ENCODE results near the gene VASH2.

VASH2 gene

GRCh38 chr1:212942679-212943392 lies 7.5 kb upstream of the VASH2 start:
- no peak for TF ChIP-seq POLR2A (IDR thresholded peaks at IDR 0.05; ENCODE audit: low read depth, low read length)
- DNase-seq (ENCODE audit: insufficient read length, low spot score) (no peak), FAIRE-seq (no peak)

DNA sequence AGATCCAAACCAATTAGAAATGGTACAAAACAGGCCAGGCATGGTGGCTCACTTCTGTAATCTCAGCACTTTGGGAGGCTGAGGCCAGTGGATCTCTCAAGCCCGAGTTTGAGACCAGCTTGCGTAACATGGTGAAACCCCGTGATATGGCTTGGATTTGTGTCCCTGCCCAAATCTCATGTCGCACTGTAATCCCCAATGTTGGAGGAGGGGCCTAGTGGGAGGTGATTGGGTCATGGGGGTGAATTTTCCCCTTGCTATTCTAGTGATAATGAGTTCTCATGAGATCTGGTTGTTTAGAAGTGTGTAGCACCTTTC lies 7.0 kb upstream of the VASH2 start:
- FAIRE-seq: no peak
- TF ChIP-seq POLR2A (IDR thresholded peaks at IDR 0.05; ENCODE audit: low read depth, low read length): no peak

GRCh38 chr1:212944229-212944901 lies 6.0 kb upstream of the VASH2 start:
- DNase-seq (ENCODE audit: insufficient read length, low spot score) (no peak), FAIRE-seq (no peak)
- TF ChIP-seq POLR2A (IDR thresholded peaks at IDR 0.05; ENCODE audit: low read depth, low read length): no peak

More for the DNA sequence above, 7.0 kb upstream of the VASH2 start:
- DNase-seq (ENCODE audit: insufficient read length, low spot score): no peak

GRCh38 chr1:212945056-212945455 lies 5.3 kb upstream of the VASH2 start:
- DNase-seq (ENCODE audit: insufficient read length, low spot score) (no peak), FAIRE-seq (no peak)
- TF ChIP-seq POLR2A (IDR thresholded peaks at IDR 0.05; ENCODE audit: low read depth, low read length): no peak

DNA sequence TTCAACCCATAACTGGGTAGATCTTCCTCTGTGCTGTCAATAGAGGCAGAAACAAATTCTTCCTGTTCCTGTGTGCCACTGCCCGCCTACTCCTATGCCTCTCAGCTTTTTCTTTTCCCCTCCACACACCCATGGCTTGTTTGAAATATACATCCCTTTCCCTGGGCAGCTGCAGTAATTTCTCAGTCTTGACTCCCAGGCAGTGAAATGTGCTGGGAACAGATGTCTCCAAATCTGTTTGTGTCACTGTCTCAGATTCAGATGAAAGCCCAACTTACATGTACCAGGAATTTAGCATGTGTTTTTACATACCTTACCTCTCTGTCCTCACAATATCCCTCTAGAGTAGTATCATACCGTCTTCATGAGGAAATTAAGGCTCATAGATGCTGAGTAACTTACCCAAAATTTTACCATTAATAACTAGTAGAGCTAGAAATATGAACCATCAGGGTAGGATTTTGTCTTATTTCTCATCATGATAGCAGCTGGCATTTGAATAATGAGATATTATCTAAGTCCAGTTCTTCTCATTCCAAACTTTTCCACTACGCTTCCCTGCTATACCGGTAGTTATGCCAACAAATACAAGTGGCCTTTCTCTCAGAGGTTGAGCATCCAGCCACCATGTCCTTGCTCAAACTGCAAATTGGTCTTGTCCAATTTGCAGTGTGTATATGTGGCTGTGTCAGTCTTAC lies 4.7 kb upstream of the VASH2 start:
- no peak for FAIRE-seq
- no peak for TF ChIP-seq POLR2A (IDR thresholded peaks at IDR 0.05; ENCODE audit: low read depth, low read length)
- no peak for DNase-seq (ENCODE audit: insufficient read length, low spot score)

DNA sequence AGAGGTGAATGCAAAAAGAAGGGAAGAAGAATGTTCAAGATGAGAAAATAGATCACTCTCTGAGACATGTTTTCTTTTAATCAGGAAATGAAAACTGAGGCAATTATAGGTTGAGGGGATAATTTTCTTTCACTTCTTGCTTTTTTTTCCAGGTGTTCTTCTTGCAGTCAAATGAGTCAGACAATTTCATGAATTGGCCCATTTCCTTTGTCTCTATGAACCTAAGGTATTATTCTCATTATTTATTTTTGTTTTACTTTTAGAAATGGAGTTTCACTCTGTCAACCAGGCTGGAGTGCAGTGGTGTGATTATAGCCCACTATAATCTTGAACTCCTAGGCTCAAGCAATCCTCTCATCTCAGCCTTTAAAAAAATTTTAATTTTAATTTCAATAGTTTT lies 3.5 kb upstream of the VASH2 start:
- FAIRE-seq (no peak), DNase-seq (ENCODE audit: insufficient read length, low spot score) (no peak)
- TF ChIP-seq POLR2A (IDR thresholded peaks at IDR 0.05; ENCODE audit: low read depth, low read length): no peak

DNA sequence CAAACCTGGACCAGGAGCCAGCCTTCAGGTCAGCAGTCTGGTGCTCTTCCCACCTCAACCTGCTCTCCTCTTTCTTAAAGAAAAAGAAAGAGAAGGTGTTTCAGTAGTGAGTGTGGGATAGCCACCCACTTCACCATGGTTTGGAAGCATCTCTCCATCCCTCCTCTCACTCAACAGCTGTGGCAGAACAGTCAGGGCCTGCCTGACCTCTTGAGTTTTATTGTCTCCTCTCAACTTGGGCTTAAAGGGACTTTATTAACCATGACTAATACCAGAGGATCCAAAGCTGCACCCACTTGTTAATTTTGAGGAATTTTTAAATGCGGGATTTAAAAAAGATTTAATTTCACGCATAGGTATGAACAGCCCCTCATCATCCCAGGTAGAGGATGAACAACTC lies 570 bp upstream of the VASH2 start:
- DNase-seq (ENCODE audit: insufficient read length, low spot score) (no peak), FAIRE-seq (no peak)
- no peak for TF ChIP-seq POLR2A (IDR thresholded peaks at IDR 0.05; ENCODE audit: low read depth, low read length)

- no peak for TF ChIP-seq POLR2A (IDR thresholded peaks at IDR 0.05; ENCODE audit: low read depth, low read length)
- FAIRE-seq: no peak
- DNase-seq (ENCODE audit: insufficient read length, low spot score): no peak
These were observed 995 bp downstream of the VASH2 start for GRCh38 chr1:212951126-212951946.

GRCh38 chr1:212951947-212952640 lies 1.8 kb downstream of the VASH2 start:
- no peak for FAIRE-seq
- TF ChIP-seq POLR2A (IDR thresholded peaks at IDR 0.05; ENCODE audit: low read depth, low read length): no peak
- DNase-seq (ENCODE audit: insufficient read length, low spot score): no peak

DNA sequence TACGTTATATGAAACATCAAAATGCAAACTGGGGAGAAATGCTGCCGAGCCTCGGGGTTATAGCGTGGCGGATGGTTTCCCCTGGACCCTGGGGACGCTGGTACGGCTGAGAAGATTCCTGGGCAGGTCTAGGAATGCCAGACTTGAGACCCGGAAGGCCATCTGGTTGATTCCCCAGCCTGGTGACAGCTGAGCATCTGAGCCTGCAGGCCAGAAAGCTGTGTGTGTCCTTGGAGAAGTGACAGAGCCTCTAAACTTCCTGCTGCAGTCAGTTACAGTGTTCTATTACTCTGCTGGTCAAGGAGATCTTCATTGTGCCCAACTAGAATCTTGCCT lies 2.3 kb downstream of the VASH2 start:
- no peak for DNase-seq (ENCODE audit: insufficient read length, low spot score)
- TF ChIP-seq POLR2A (IDR thresholded peaks at IDR 0.05; ENCODE audit: low read depth, low read length): no peak
- FAIRE-seq: no peak

DNA sequence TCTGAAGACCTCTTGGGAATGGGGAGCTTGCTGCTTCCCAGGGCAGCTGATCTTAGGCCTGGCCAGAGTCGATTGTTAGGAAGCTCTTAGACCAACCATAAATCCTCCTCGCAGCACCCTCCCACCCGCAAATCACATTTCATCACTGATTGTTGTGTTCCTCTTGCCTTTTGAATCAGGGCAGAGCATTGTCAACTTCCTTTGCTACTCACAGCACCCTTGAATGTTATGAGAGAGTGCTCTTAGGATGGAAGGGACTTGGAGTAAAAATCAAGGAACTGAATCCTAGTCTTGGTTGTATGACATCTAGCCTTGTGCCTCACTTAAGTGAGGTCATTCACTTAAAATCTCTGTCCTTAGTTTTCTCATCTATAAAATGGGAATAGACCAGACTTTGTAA lies 3.0 kb downstream of the VASH2 start:
- DNase-seq (ENCODE audit: insufficient read length, low spot score) (no peak), FAIRE-seq (no peak)
- no peak for TF ChIP-seq POLR2A (IDR thresholded peaks at IDR 0.05; ENCODE audit: low read depth, low read length)

- no peak for TF ChIP-seq POLR2A (IDR thresholded peaks at IDR 0.05; ENCODE audit: low read depth, low read length)
- FAIRE-seq (no peak), DNase-seq (ENCODE audit: insufficient read length, low spot score) (no peak)
These were observed 4.2 kb downstream of the VASH2 start for GRCh38 chr1:212954514-212954913.

DNA sequence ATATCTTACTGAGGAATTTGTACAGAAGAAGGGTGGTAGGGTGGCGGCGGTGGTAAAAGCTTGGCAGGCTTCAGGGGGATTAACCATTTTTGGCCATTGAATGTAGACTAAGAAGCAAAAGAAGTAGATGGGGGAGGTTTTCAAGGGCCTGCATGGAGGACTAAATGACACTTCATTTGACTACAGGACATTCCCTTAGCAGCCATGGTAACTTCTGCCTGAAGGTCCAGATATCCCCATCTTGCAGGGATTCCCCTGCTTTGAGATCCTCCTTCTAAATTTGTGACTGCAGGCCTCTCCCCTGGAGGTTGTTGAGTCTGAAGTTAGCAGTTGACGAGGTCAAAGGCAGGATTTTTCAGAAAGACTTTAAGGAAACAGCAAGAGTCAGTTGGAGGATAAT lies 4.8 kb downstream of the VASH2 start:
- DNase-seq (ENCODE audit: insufficient read length, low spot score) (no peak), FAIRE-seq (no peak)
- no peak for TF ChIP-seq POLR2A (IDR thresholded peaks at IDR 0.05; ENCODE audit: low read depth, low read length)
